K562 (cell line): Measurements from ENCODE around the gene RGR. TPM values are rescaled to one million over a fixed set of nuclear protein-coding genes. Genes with fewer than 3 reads are reported as not detected.
A peak's percentile ranks its signal among the peaks of the same experiment; 100 is the strongest.

Experiments
- ATAC-seq: fragments of 200-7000 bp; cut with Tn5 transposase; 3 replicates; pipeline ENCODE4 v1.9.1; 2020; ENCODE audit warnings: moderate library complexity
- BruUV-seq: library from RNA; stranded (reverse); fragments of 400-500 nt; replicated peaks from 2 replicates; lab custom pipeline; 2021; lab: Mats Ljungman, UMichigan
- CTCF ChIA-PET: fragments of 300-600 bp; formaldehyde crosslinking; extraction: SDS; loops from one replicate; lab custom pipeline; 2021; ENCODE audit warnings: low intra/inter-chr PET ratio; lab: Yijun Ruan, JAX
- POLR2A ChIA-PET: fragments of 300-600, 350-650 bp; sonication (Branson Sonifier 250); formaldehyde crosslinking; extraction: SDS; loops from one replicate; lab custom pipeline; 2021; ENCODE audit warnings: antibody characterized with exemption, inconsistent platforms; lab: Yijun Ruan, JAX
- DNase-seq, 4 experiments: peaks; one replicate each; pipeline versions ENCODE4 v3.0.0 to v3.0.0-alpha.2; 2011 to 2018; ENCODE audit warnings: low spot score in 3 of 4, mixed read lengths in 3 of 4; ENCODE audit errors: extremely low read depth in 1 of 4
- FAIRE-seq: peaks from 2 replicates; lab custom pipeline; 2011; peaks lifted over from hg19 to GRCh38; lab: Jason Lieb, UNC
- H2AFZ ChIP-seq: 2 replicates; pipeline ENCODE4 v1.6.0; 2011; ENCODE audit warnings: low read depth, low read length, control low read depth, inconsistent platforms
- H3K27ac ChIP-seq: fragments of 200-600 bp; 3 replicates; pipeline ENCODE4 v1.8.0; 2011; ENCODE audit warnings: low read depth, mild to moderate bottlenecking, control low read depth, inconsistent platforms, low read length, moderate library complexity, mixed read lengths; ENCODE audit errors: extremely low read depth
- H3K27me3 ChIP-seq, 2 experiments: fragments of 300-600 bp in 1 of 2; 2 replicates in 1 of 2; 3 replicates in 1 of 2; pipeline versions ENCODE4 v1.6.0 to v1.8.0; 2011; ENCODE audit warnings: inconsistent platforms in 2 of 2, low read length in 2 of 2, mild to moderate bottlenecking in 1 of 2, mixed read lengths in 1 of 2, moderate library complexity in 1 of 2; ENCODE audit not compliant: control insufficient read depth in 2 of 2, insufficient read depth in 2 of 2
- H3K36me3 ChIP-seq: fragments of 300-600 bp; 3 replicates; pipeline ENCODE4 v1.8.0; 2011; ENCODE audit warnings: mild to moderate bottlenecking, low read length, inconsistent platforms; ENCODE audit not compliant: control insufficient read depth, insufficient read depth
- H3K4me1 ChIP-seq, 2 experiments: fragments of 200-600 bp in 1 of 2; replicated peaks in 1 of 2; 2 replicates in 1 of 2; 3 replicates in 1 of 2; pipeline versions ENCODE4 v1.5.1 to v1.8.0; 2011; ENCODE audit warnings: inconsistent platforms in 2 of 2, low read length in 2 of 2, mild to moderate bottlenecking in 1 of 2, mixed read lengths in 1 of 2, moderate library complexity in 1 of 2; ENCODE audit not compliant: control insufficient read depth in 2 of 2, insufficient read depth in 2 of 2
- H3K4me2 ChIP-seq: 2 replicates; pipeline ENCODE4 v1.6.1; 2011; ENCODE audit warnings: low read length, control low read depth, inconsistent platforms, mixed read lengths; ENCODE audit not compliant: insufficient read depth
- H3K4me3 ChIP-seq: fragments of 200-600 bp; sonication (generic), shearing (Covaris generic); 2 replicates; pipeline ENCODE4 v1.5.1; 2016; ENCODE audit warnings: control low read depth, inconsistent platforms
- H3K79me2 ChIP-seq: fragments of 200-600 bp; 3 replicates; pipeline ENCODE4 v1.8.0; 2011; ENCODE audit warnings: low read length, inconsistent platforms; ENCODE audit not compliant: control insufficient read depth, insufficient read depth
- H3K9ac ChIP-seq, 2 experiments: 2 replicates each; pipeline versions ENCODE4 v1.6.0 to v1.6.1; 2011; ENCODE audit warnings: low read depth in 2 of 2, low read length in 2 of 2, control low read depth in 1 of 2, inconsistent platforms in 1 of 2, mild to moderate bottlenecking in 1 of 2, mixed read lengths in 1 of 2; ENCODE audit not compliant: insufficient read depth in 1 of 2
- H3K9me1 ChIP-seq: one replicate; pipeline ENCODE4 v1.6.0; 2011; ENCODE audit warnings: inconsistent platforms, mild to moderate bottlenecking, low read length, moderate library complexity; ENCODE audit not compliant: control insufficient read depth, insufficient read depth
- H3K9me3 ChIP-seq: replicated peaks from 2 replicates; pipeline ENCODE4 v1.5.1; 2011; ENCODE audit warnings: low read depth, low read length, inconsistent platforms; ENCODE audit not compliant: control insufficient read depth, insufficient read depth
- H4K20me1 ChIP-seq: replicated peaks from 2 replicates; pipeline ENCODE4 v1.6.1; 2011; ENCODE audit warnings: low read length, inconsistent platforms, mixed read lengths; ENCODE audit not compliant: control insufficient read depth, insufficient read depth
- ADNP ChIP-seq: fragments of 200-800 bp; sonication (Bioruptor generic); IDR thresholded peaks from 2 replicates; pipeline ENCODE4 v1.6.1; 2016; ENCODE audit warnings: missing genetic modification characterization, missing compliant biosample characterization
- BACH1 ChIP-seq: fragments of 200-800 bp; sonication (Bioruptor generic); IDR thresholded peaks from 2 replicates; pipeline ENCODE4 v1.6.1; 2016; ENCODE audit warnings: missing genetic modification characterization, missing compliant biosample characterization
- C11orf30 ChIP-seq: fragments of 450-650 bp; IDR thresholded peaks from 2 replicates; pipeline ENCODE4 v1.6.1; 2016; ENCODE audit warnings: low read depth, mild to moderate bottlenecking
- ESRRB ChIP-seq: fragments of 250-450 bp; sonication (Bioruptor Pico); IDR thresholded peaks from 2 replicates; pipeline ENCODE4 v1.5.0; 2020; ENCODE audit warnings: mild to moderate bottlenecking, moderate library complexity, borderline replicate concordance
- FOS ChIP-seq: IDR thresholded peaks from 3 replicates; pipeline ENCODE4 v1.6.1; 2011; ENCODE audit not compliant: insufficient read length; ENCODE audit errors: extremely low read depth
- MAFK ChIP-seq: IDR thresholded peaks from 2 replicates; pipeline ENCODE4 v1.6.1; 2011; ENCODE audit warnings: low read length, improper control_type of control experiment
- MNT ChIP-seq, 2 experiments: fragments of 450-650 bp; conservative IDR thresholded peaks; 2 replicates each; pipeline ENCODE4 v1.6.1; 2017; ENCODE audit warnings: mild to moderate bottlenecking in 2 of 2, moderate library complexity in 2 of 2
- NBN ChIP-seq: fragments of 450-650 bp; IDR thresholded peaks from 2 replicates; pipeline ENCODE4 v1.6.1; 2016; ENCODE audit warnings: low read depth, mild to moderate bottlenecking
- RBM25 ChIP-seq: fragments of 200-400 bp; formaldehyde crosslinking; IDR thresholded peaks from 2 replicates; pipeline ENCODE4 v1.6.1; 2018; ENCODE audit warnings: low read length, low read depth, moderate library complexity; ENCODE audit not compliant: severe bottlenecking
- TAF15 ChIP-seq: fragments of 200-400 bp; formaldehyde crosslinking; IDR thresholded peaks from 2 replicates; pipeline ENCODE4 v1.6.1; 2017; ENCODE audit warnings: mild to moderate bottlenecking, low read depth, low read length, moderate library complexity
- TBL1XR1 ChIP-seq, 2 experiments: IDR thresholded peaks; 2 replicates each; pipeline ENCODE4 v1.6.1; 2012; ENCODE audit warnings: improper control_type of control experiment in 2 of 2, low read length in 2 of 2, mild to moderate bottlenecking in 1 of 2
- U2AF1 ChIP-seq: fragments of 200-400 bp; formaldehyde crosslinking; optimal IDR thresholded peaks from 2 replicates; pipeline ENCODE3; 2017; ENCODE audit warnings: mild to moderate bottlenecking, low read depth, low read length, moderate library complexity
- ZNF24 ChIP-seq: fragments of 450-650 bp; IDR thresholded peaks from 2 replicates; pipeline ENCODE4 v1.6.1; 2016
- WGBS: fragments of 100-300 bp; shearing (Covaris generic); methylation state at CpG from one replicate; pipeline ENCODE4 v1.1.6; 2016; ENCODE audit warnings: low coverage, mixed read lengths; ENCODE audit not compliant: insufficient coverage; ENCODE audit errors: missing lambda C conversion rate; 5-methylcytosine and 5-hydroxymethylcytosine counted together
- in situ Hi-C: fragments of 300-500 bp; cut with MboI; formaldehyde crosslinking; loops from 4 replicates; pipeline ENCODE4 v1.15.0; 2018; ENCODE audit warnings: inconsistent platforms, mixed read lengths
- intact Hi-C: fragments of 100-400 bp; cut with micrococcal nuclease; formaldehyde crosslinking; loops from 2 replicates; pipeline ENCODE4 v1.14.2; 2022
- polyA plus RNA-seq, 8 experiments: library from polyadenylated mRNA; depleted of rRNA in 4 of 8; stranded (reverse) in 5 of 8; unstranded in 3 of 8; fragments of >200 nt; fragmentation: Nextera tagmentation in 2 of 8; fragmentation: Illumina TruSeq in 1 of 8; extraction: Ambion mirVana in 2 of 8; extraction: Trizol in 1 of 8; gene quantifications; 2 replicates each; pipeline versions ENCODE4 v1.2.1 to v1.2.3, GENCODE V29; 2011 to 2014; ENCODE audit warnings: inconsistent platforms in 1 of 8, missing spikeins in 1 of 8
- total RNA-seq, 7 experiments: library from RNA; depleted of rRNA in 6 of 7; stranded (reverse); fragments of >200 nt in 6 of 7; fragmentation: Illumina TruSeq in 2 of 7; extraction: Trizol in 2 of 7; gene quantifications; 2 replicates each; pipeline versions ENCODE4 v1.2.1 to v1.2.3, GENCODE V29; 2011 to 2021; ENCODE audit warnings: low replicate concordance in 1 of 7

RGR gene
- total and polyA plus RNA-seq, 9 of the 15 experiments (the other 6 are each of a cell fraction or from before 2014, with no cell fraction given), result not detected

GRCh38 chr10:84197643-84198042 lies 47.2 kb upstream of the RGR start:
- DNase-seq (no peak), FAIRE-seq (no peak), ATAC-seq (no peak)
- peaks cover 36 to 62% of the 10 kb centered on the region in 2 experiments for H3K27me3 ChIP-seq
- no peaks in the 10 kb centered on the region for H3K9me3 ChIP-seq
- no peak overlapping the region for H2AFZ ChIP-seq
- H3K9me1 ChIP-seq, result no peaks in the 10 kb centered on the region
- no peak for TF ChIP-seq MNT (conservative IDR thresholded peaks at IDR 0.05)
- no peak for TF ChIP-seq U2AF1
- no peak for TF ChIP-seq MAFK
- TF ChIP-seq ZNF24, result no peak
- TF ChIP-seq FOS, result no peak
- TF ChIP-seq RBM25, result no peak
- no peak for TF ChIP-seq NBN
- TF ChIP-seq C11orf30, result no peak
- TF ChIP-seq TBL1XR1 (IDR thresholded peaks at IDR 0.05; ENCODE audit: low read length in 2 of 2), result no peak
- TF ChIP-seq ESRRB, result no peak
- no peak for TF ChIP-seq TAF15
- TF ChIP-seq BACH1 (tag), result no peak
- TF ChIP-seq ADNP (tag), result no peak
- TF ChIP-seq, all 486 proteins: peak for 0
- Histone ChIP-seq H3K27ac (no peak overlapping the region), H3K4me1 (peaks cover 13 to 30% of the 10 kb centered on the region in 2 experiments; a peak in 4 of 5 replicates), H3K36me3 (no peaks in the 10 kb centered on the region), H3K4me2 (no peak overlapping the region), H3K79me2 (no peaks in the 10 kb centered on the region), H3K4me3 (no peak overlapping the region), H3K9ac (peak overlapping the region in 1 of 2 experiments; percentile 40; a peak in 1 of 4 replicates), H4K20me1 (peaks cover 6% of the 10 kb centered on the region; the same call in 1 of the 2 replicates)
- intact Hi-C loops, result no loop called here
- no TSS peak for BruUV-seq
- ChIA-PET POLR2A (interaction anchor here (0.5 to 1.4 kb wide), 3 partner anchors 9 to 277 kb away, joined by 3 to 4 read pairs (median 3); no protein-coding TSS in a partner anchor), CTCF (no interaction called here)
- 5% methylated on average over 5 of the region's 5 CpGs for WGBS
- in situ Hi-C loops, result no loop called here
